ENCODE results near the gene ZNF718.

DNA sequence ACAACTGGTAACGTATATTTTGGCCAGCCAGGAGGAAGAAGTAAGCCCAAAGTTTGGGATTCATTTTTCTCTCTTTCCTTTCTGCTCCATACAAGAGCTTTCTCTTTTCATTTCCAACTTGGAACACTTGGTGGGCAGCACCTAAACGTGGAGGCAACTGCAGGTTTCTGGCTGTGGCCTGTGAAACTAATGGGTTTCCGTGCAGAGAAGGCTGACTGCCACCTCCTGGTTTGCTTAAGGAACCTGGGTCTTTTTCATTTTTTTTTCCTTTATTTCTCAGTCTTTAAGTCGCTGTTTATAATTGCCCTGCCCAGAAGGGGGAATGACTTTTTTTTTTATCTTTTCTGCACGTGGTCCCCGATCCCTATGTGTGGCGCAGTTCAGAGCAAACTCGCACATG, 15.4 kb downstream of the ZNF718 start:
- TF ChIP-seq POLR2A (IDR thresholded peaks at IDR 0.05; ENCODE audit: low read length) = no peak
- TF ChIP-seq GATA1 (IDR thresholded peaks at IDR 0.05; ENCODE audit: low read depth, low read length) = no peak

All from erythroblast (primary cell).